Raji (cell line): Measurements from ENCODE around the gene TEAD2.

Experiments used
- POLR2A ChIP-seq: IDR thresholded peaks from 2 replicates; pipeline ENCODE4 v1.6.1; 2011; ENCODE audit warnings: low read depth, low read length, control low read depth; ENCODE audit not compliant: insufficient read depth

The TEAD2 gene

DNA sequence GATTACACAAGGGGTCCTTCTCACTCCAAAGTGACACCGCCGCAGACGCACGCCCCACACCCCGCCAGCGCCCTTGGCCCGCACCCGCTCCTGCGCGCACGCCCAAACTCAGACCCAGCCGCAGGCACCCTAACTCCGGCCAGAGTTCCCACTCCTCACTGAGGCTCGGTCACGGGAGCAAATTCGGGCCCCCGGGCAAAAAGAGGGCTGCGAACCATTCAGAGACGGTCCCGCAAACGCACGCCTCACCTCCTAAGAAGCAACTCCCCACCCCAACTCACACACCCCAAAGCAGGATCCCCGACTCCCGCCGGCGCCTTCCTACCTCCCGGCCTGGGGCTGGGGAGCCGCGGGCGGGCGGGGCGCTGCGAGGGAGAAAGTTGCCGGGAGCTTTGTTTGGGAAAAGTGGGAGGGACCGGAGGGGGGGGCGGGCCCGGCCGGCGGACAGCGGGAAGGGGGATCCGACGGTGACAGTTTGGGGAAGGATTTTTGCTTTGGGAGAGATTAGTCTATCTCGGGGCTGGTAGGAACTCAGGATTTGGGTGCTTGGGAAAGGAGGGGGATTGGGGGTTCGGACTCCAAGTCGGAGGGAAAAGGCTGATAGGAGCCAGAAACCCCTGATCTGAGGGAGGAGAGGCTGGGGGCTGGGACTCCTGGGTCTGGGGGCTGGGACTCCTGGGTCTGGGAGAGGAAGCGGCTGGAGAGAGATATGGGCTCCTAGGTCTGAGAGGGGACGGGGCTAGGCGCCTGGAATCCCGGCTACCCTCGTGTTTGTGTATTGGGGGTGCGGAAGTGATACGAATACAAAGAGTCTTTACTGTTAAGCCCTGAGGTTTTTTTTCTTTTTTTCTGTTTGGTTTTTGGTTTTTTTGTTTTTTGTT lies at the start of gene TEAD2:
Gene TEAD2 (minus strand): TSS at position 369 of the 881 bp plus-strand sequence. CDS start 2,341 bp downstream, outside the sequence.
- no peak for TF ChIP-seq POLR2A

GRCh38 chr19:49411681-49412326 lies 49.6 kb upstream of the TEAD2 start:
- TF ChIP-seq POLR2A: no peak

- 0 out of 2 replicates have a peak, but pooled peaks have one; percentile 5 for TF ChIP-seq POLR2A
These were observed 47.3 kb upstream of the TEAD2 start for GRCh38 chr19:49409441-49410029.

- TF ChIP-seq POLR2A: 0 out of 2 replicates have a peak, but pooled peaks have one; percentile 9
These were observed 46.7 kb upstream of the TEAD2 start for GRCh38 chr19:49408816-49409440.

- TF ChIP-seq POLR2A: no peak
These were observed 45.3 kb upstream of the TEAD2 start for GRCh38 chr19:49407482-49408015.

- no peak for TF ChIP-seq POLR2A
These were observed 44.9 kb upstream of the TEAD2 start for GRCh38 chr19:49407079-49407478.

DNA sequence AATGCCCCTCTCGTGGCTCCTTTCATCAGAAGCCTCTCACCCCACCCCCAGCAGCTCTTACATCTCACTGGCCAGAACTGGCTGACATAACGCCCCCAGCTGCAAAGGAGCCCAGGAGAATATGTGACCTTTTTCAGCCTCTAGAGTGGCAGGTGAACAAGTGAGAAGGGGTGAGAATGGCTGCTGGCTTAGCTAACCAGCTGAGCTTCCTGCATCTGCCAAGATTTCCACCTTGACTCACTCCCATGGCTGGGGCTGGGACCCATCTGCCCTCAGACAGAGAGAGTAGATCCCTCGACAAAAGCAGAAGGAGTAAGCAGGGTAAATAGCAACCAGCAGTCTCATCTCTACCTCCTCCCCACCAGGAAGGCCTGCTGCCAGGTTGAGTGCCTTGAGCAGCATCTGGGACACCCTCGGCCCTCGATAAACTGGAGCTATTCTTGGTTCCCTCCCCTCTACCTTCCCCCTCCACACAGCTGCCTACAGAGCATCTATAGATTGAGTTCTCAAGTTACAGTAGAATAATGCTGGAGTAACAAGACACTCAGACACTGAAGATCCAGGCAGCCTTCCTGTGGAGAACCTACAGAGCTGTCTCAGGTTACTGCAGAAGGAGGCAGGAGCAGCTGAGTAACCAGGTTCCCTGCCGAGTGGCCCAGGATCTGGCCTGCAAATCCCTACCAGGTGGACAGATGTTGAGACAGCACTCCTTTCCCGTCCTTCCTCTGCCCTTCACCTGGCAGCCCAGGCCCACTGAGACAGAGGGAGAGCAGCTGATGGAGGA lies 41.4 kb upstream of the TEAD2 start:
- TF ChIP-seq POLR2A: no peak

- TF ChIP-seq POLR2A: no peak
These were observed 37.8 kb upstream of the TEAD2 start for GRCh38 chr19:49400029-49400428.

DNA sequence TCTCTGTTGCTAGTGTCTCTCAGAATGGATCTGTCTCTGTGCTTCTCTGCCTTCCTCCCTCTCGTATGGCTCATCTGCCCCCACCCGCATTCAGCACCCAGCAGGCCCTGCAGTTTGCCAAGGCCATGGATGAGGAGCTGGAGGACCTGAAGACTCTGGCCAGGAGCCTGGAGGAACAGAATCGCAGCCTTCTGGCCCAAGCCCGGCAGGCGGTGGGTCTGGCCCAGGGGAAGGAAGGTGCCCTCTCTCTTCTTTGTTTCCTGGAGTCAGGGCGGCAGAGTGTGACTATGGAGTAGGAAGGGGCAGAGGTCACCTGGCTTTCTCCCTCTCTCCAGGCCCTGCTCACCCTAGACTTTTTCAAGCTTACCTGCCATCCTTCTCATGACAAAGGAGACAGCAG lies 36.7 kb upstream of the TEAD2 start:
- no peak for TF ChIP-seq POLR2A

DNA sequence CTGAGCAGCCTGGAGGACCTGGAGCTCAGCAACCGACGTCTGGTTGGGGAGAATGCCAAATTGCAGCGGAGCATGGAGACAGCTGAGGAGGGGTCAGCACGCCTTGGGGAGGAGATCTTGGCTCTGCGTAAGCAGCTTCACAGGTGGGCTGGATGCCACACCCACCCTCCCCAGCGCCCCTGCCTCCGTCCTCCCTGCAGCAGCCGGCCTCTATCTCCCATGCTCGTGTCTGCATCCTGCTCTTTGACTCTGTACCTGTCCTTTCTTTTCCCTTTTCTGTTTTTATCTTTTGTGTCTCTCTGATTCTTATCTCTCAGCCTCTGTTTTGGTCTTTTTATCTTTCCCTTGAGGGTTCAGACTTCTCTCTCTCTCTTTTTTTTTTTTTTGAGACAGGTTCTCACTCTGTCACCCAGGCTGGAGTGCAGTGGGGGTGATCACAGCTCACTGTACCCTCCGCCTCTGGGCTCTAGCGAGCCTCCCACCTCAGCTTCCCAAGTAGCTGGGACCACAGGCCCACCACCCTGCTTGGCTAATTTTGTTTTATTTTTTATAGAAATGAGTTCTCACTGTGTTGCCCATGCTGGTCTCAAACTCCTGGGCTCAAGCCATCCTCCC lies 35.9 kb upstream of the TEAD2 start:
- no peak for TF ChIP-seq POLR2A

DNA sequence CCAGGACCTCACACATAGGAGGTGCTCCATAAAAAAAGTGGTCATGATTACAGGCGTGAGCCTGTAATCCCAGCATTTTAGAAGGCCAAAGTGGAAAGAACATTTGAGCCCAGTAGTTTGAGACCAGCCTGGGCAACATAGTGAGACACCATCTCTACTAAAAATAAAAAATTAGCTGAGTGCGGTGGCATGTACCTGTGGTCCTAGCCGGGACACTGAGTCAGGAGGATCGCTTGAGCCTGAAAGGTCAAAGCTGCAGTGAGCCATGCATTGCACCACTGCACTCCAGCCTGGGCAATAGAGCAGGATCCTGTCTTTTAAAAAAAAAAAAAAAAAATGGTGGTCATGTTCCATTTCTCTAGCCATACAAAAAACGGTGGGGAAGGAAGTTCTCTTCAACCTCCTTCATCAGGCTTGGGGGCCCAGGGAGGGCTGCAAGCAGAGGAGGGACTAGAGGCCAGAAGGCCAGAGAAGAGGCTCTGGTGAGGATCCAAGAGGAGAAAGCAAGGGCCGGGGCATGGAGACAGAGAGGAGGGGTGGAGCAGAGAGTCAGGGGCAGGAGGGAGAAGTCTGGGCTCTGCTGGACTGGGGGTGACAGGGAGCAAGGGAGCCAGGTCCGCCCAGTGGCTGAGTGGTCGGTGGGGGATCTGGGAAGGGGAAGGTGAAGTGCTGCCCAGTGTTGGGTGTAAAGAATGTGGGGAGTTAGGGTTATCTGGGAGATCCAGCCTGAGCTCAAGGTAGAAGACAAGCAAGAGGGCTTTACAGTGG lies 34.7 kb upstream of the TEAD2 start:
- TF ChIP-seq POLR2A: no peak

DNA sequence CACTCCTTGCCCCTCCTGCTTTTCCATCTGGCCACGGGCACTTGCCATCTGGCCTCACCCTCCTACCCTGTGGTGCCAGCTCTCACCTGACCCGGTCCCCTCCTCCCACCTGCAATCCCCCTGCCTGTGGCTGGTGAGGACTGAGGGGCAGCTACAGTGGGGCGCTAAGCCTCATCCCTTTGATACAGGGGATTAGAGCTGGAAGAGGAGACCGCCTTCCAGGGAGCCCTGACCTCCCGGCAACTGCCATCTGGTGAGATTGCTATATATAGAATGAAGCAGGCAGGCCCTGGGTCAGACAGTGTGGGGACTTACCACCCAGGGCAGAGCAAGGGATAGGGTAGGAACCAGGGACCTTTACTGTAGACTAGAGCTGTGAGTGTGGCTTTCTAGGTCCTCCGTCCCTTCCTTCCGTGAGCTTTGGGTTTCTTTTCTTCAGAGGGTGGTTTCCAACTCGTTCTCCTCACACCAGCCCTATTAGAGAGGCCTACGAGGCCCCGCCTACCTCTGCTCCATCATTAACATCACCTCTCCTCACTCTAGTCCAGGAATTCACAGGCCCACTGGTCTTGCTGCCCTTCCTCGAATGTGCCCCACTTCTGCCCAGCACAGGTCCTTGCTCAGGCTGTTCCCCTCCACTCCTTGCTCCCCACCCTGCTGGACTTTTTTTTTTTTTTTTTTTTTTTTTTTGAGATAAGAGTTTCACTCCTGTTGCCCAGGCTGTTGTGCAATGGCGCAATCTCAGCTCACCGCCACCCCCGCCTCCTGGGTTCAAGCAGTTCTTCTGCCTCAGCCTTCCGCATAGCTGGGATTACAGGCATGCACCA lies 33.6 kb upstream of the TEAD2 start:
- no peak for TF ChIP-seq POLR2A

DNA sequence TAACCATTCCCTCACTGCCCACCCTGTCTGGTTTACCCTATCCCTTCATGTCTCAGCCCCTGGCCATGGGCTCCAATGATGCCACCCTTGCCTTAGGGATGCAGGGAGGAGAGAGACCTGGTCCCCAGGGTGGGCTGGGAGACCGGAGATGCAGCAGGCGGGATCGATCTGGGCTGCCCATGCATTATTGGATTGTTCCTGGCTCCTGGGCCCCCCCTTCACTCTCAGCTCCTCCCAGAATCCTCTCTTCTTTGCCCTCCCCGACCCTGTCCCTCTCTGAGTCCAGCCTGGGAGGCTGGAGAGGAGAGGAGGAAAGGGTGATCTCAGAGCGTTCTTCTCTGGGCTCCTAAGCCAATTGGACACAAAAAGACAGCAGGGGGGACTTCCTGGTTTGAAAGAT lies 31.7 kb upstream of the TEAD2 start:
- TF ChIP-seq POLR2A: no peak
